Measurements from ENCODE around the gene RTN4.
"Not testable (repeated sequence)": the region's sequence is repeated elsewhere in the genome, so short reads cannot be mapped to it uniquely, and the experiment has no call there.

RTN4 gene

DNA sequence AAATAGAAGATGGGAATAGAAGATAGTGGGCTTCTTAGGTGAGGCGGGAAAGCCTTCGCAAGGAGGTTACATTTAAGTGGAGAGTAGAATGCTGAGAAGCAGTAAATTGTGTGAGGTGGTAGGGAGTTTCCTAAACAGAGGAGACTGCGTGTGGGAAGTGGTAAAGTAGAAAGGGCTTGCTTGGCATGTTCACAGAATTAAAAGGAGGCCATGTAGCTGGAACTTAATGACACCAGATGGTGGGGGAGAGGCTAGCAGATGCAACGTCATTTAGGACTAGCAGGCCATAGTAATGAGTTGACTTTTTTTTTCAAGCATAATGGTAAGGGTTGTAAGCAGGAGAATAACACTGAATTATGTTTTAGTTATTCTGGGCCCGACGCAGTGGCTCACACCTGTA, 13.0 kb upstream of the RTN4 start:
- no peak for DNase-seq

DNA sequence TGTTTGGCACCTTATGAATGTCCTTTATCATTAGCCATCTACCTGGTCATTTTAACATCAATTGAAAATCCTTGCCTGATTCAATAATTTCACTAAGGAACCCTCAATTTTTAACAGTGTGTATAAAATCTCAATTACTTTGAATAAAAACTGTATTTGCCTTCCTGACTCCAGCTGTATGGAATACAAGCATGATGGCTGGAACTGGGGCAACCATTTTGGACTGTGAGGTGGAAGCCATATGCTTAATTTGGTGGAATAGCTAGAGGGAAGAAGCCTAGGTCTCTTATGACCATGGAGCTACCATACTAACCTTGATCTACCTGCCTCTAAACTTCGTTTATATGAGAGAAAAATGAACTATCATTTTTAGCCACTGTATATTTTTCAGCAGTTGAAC, 12.5 kb upstream of the RTN4 start:
- DNase-seq: no peak

DNA sequence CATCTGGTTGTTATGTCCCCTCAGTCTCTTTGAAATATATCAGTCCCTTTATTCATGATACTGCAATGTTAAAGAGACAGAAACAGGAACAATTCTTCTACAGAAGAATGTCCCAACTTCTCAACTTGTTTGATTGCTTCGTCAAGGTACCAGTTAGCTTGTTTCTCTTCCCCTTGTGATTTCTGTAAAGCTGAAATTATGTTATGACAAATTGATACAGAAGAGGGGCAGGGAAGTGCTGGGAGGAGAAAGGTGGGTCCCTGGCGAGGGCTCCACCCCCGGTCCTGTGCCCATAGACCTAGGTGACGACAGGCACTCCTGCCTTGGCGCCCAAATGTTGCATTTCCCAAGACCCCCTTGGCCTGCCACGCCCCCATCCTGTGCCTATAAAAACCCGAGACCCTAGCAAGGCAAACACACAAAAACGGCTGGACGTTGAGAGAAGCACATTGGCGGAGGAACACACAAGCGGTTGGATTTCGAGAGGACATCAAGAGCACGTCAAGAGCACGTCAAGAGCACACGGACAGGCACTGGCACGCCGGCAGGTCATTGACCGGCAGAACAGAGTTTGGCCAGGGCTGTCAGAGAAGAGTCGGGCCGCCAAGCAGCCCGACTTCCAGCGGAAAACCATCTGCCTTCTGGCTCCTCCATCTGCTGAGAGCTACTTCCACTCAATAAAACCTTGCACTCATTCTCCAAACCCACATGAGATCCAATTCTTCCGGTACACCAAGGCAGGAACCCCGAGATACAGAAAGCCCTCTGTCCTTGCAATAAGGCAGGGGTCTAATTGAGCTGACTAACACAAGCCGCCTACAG, 11.5 kb upstream of the RTN4 start:
- no peak for DNase-seq

DNA sequence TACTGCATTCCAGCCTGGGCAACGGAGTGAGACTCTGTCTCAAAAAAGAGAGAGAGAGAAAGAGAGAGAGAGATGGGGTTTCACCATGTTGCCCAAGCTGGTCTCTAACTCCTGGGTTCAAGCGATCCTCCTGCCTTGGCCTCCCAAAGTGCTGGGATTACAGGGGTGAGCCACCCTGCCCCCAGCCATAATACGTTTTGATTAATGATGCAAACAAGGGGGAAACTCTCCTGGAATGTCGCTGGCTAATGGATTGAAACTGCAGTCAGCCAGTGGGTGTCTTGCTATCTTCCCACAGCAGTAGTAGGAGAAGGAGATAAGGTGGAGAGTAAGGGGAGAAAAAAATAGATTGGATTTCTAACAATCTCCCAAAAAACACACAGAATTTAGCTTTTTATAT, 9.5 kb upstream of the RTN4 start:
- no peak for DNase-seq

DNA sequence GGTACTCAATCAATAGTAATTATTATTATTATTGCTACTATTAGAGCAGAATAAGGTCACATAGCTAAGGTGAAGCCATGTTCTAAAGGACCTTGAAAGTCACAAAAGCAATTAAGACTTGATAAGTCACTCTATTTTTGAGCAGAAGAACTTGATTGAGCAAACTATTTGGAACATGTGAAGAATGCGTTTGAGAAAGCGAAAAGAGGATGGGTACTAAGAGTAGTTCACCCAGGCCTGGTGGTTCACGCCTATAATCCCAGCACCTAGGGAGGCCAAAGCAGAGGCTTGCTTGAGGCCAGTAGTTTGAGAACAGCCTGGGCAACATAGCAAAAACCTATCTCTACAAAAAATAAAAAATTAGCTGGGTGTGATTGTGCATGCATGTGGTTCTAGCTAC, 7.2 kb upstream of the RTN4 start:
- no peak for DNase-seq

DNA sequence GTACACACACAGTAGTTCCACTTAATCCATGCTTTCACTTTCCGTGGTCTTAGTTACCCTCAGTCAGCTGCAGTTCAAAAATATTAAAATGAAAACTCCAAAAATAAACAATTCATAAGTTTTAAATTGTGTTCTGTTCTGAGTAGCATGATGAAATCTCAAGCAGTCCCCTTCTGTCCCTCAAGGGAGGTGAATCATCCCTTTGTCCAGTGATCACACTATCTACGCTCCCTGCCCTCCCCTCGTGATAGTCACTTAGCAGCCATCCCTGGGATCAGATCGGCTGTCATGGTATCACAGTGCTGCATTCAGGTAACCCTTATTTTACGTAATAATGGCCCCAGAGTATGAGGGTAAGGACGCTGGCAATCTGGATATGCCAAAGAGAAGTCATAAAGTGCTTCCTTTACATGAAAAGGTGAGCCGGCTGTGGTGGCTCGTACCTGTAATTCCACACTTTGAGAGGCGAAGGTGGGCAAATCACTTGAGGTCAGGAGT, 5.8 kb upstream of the RTN4 start:
- DNase-seq: no peak

DNA sequence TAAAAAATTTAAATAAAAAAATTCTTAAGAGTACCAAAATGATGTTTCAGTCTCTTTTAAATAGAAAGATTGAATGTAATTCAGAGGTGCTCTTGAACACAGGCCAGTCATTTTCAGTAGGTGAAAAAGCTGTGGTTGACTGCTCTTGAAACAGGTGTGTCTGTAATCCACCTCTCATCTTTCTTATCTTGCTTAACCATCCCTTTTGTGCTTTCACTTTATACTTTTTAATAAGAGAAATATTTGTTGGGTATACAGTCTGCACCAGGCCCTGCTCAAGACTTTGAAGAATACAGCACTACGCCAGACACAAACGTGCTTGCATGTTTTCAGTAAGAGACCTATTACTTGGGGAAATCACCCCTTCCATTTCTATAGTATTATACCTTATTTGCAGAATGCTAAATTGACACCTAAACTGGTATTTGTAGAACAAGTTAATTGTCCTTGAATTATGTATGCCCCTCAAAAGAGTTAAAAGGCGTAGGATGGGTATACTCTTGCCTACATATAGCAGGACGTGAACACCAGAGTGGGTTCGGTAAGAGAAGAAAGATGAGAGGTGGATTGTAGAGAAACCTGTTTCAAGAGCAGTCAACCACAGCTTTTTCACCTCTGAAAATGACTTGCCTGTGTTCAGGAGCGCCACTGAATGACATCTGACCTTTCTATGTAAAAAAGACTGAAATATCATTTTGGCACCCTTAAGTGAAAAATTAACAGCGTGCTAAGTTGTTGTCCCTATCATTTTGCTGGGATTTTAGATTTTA, 4.0 kb upstream of the RTN4 start:
- no peak for DNase-seq

DNA sequence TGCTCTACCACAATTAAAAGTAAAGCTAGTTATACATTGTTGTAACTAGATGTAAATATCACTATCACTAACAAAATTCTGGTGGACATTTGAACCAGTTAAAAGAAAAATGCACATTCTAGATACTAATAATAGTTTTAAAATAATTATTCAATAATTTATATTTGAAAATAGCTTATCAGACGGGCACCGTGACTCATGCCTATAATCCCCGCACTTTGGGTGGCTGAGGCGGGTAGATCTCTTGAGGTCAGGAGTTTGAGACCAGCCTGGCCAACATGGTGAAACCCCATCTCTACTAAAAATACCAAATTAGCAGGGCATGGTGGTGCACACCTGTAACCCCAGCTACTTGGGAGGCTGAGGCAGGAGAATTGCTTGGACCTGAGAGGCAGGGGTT, 3.0 kb upstream of the RTN4 start:
- not testable (repeated sequence) for DNase-seq

DNA sequence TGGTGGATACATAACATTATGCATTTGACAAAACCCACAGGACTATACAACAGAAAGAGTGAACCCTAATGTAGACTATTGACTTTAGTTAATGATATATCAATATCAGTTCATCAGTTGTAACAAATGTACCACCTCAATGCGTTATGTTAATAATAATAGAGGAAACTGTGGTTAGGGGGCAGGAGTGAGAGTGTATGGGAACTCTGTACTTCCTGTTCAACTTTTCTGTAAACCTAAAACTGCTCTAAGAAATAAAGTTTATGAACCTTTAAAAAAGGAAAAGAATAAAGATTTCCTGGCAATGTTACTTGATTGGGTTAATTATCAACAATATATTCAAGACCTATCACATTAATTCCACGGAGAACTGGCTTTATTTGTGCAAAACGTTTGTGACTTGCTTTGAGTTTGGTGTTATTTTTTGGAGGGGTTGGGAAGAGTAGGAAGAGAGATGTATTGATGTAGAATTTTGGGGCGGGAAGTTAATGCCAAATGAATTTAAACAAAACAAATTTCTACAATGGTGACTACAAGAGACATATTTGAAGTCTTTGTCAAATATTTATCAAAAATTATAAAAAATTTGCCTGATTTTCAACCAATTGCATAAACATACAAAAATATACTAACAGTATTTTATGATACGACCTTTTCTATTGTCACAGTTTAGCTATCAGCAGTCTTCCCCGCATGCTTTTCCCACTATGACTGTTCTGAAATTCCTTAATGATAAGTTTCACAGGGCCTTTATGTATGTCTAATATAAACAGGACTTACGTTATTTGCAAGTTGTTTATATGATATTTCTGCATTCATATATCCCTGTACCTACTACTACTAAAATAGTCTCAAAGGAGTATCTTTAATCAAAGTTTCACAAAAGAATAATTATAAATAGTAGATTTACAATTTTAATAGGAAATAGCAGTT, 2.1 kb upstream of the RTN4 start:
- no peak for DNase-seq

DNA sequence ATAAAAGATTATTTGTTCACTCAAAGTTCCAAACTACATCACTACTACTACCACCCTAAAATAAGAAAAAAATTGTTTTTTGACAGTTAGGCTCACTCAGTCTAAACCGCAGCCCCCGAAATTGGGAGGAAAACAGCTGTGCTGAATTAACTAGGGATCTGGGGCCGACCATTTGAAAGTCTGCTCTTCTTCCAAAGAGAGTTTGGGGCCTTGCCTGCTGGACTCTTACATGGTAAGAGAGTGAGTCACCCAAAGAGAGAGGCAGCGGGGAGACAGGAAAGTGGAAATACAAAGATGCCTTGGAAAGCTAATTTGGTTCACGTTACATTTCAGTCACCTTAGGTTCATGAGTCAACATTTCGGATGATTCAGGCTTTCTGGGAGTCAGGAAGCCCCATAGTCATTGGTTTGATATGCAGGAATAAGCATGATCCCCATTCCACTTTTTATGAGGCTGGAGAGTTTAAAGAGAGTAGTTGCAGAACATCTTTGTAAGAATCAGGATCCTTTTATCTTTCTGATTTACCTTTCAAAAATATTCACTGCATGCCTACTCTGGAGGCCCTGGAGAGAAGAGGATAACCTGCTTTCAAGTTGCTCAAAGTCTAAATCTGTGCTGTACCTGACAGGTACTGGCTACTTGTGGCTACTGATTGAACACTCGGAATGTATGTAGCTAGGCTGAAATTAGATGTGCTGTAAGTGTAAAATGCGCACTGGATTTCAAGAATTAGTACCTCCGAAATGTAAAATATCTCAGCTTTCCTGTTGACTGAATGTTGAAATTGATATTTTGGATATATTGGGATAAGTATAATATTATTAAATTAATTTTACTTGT, 995 bp upstream of the RTN4 start:
- DNase-seq: peak; percentile 49 to 52

DNA sequence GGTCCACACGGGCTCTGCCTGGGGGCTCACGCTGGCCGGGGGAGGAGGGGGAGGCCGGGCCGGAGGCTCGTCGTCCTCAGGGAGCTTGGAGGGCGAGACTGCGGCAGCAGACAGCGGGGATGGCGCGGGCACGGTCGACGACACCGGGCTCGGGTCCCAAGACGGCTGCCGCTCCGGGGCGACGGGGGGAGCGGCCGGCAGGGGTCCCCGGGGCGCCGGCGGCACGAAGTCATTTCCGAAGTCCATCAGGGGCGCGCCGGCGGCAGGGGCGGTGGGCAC, 491 bp downstream of the RTN4 start:
- no peak for DNase-seq

DNA sequence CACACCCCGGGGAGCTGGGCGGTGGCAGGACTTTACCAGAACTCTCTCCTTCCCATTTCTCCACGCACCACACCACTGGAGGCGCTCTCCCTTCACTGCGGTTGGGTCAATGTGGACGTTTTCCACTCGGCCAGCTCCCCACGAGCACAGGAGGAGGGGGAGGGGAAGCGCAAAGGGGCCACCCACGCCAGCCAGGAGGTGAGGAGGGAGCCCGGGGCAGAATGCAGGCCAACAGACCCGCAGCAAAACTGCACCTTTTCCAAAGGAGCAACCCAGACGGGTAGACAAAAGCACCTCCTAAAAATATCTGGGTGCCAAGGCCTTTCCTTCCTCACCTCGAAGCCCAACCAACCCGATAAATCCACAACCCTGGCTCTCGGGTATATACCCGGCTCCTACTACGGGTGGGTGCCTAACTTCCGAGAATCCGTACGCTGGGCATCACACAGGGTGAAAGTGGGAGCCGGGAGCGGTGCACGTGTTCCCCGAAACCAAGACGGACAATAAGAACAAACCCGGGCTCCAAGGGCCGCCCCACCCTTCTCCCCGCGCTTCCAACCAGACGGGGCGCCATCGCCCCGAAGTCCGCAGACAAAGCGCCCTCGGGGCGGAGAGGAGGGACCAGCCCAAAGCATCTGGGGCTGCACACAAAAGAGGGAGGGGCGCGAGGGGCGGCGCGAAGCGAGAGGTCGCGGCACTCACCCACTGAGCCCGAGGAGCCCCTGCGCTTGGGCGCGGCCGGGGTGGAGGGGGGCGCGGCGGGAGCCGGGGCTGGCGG, 1.0 kb downstream of the RTN4 start:
- peak; percentile 79 for DNase-seq

DNA sequence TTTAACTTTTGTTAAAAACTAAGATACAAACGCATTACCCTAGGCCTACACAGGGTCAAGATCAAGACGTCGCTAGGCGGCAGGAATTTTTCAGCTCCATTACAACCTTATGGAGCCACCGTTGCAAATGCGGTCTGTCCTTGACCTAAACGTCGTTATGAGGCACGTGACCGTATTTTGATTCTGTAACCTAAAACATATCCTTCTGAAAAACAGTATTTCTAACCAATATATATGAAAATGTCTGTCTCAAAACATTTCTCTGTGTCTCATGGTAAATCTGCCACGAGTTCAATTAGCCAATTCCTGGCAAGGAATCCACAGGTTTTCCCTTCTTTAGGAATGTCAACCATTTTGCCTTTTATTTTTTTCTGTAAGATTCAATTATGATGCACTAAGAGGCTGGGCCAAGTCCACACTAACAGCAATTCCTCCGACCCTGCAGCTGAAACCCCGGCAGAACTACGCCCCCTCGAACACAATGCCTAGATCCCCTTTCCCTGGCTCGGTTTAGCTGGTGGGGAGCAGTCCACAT, 1.7 kb downstream of the RTN4 start:
- DNase-seq: no peak

DNA sequence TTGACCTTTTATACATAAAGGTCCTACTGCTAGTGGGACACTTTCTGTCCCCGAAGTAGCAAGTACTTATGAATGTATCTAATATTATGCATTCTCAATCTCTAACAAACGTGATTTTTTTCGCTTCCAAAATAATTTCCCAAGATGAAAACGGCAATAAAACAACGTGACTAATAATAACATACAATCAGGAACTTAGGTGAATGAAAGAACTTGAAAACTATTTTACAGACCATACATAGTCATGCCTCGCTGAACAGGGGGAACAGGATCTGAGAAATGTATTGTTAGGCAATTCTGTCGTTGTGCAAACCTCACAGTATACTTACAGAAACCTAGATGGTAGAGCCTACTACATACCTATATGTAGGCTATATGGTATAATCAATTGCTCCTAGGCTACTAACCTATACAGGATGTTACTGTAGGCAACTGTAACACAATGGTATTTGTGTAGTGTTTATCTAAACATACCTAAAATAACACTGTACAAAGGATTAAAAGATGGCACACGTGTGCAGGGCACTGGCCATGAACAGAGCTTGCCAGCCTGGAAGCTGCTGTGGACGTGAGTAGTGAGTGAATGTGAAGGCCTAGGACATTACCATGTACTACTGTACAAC, 2.5 kb downstream of the RTN4 start:
- no peak for DNase-seq

DNA sequence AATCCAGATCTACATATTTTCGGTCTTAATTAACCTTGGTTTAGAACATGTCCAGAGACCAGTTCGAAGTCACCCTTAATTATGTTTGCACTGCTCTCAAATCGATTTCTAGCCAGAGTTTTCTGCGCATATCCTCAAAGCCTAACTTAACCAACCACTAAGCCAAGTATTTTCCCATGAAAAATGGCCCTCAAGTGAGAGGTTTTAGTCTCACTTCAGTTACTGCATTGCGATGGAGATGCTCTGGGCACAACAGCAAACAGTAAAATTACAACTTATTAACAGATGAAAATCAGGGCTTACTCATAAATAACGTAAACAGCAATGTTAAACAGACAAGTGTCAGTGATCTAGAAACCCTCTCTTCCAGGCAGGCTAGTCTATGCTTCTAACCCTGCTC, 4.5 kb downstream of the RTN4 start:
- no peak for DNase-seq

DNA sequence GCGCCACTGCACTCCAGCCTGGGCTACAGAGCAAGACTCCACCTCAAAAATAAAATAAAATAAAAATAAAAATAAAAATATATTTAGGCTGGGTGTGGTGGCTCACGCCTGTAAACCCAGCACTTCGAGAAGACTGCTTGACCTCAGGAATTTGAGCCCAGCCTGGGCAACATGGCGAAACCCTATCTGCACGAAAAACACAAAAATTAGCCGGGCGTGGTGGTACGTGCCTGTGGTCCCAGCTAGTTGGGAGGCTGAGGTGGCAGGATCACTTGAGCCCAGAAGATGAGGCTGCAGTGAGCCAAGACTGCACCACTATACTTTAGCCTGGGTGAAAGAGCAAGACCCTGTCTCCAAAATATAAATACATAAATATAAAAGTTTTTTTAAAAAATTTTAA, 6.4 kb downstream of the RTN4 start:
- DNase-seq: no peak

DNA sequence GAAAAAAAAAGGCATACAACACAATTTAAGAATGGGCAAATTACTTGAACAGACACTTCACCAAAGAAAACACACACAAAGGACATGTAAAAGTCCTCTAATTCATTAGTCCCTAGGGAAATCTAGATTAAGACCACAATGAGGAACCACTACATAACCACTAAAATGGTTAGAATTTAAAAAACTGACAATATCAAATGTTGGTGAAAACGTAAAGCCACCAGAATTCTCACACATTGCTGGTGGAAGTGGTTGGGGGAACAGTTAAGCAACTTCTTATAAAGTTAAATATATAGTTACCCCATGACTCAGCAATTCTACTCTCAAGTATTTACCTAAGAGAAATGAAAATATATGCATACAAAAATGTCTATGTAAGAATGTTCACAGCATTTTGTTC, 11.8 kb downstream of the RTN4 start:
- DNase-seq: no peak

DNA sequence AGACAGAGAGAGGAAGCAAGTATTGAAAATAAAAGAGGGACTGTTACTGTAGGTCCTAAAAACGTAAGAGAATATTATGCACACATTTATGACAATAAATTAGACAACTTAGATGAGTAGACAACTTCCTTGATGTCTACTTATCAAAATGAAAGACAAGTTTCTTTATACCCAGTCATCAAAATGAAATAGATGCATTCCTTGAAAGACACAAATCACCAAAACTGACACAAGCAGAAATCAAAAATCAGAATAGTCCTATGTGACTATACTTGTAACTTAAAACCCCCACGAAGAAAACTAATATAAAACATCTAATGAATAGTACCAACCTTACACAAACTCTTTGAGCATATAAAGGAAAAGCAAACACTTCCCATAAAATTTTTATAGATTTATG, 14.5 kb downstream of the RTN4 start:
- no peak for DNase-seq

DNA sequence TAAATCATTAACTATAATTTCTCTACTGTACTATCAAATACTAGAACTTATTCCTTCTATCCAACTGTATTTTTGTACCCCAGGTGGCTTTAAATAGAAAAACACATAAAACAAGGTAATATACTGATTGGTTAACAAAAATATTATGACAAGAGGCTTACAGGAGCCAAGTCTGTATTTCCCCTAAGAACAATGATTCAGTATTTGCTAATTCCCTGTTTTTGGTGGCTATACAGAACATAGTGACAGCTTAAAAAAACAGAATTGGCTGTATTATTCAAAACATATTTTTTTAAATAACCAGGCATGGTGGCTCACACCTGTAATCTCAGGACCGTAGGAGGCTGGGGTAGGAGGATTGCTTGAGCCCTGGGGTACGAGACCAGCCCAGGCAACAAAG, 16.3 kb downstream of the RTN4 start:
- no peak for DNase-seq

DNA sequence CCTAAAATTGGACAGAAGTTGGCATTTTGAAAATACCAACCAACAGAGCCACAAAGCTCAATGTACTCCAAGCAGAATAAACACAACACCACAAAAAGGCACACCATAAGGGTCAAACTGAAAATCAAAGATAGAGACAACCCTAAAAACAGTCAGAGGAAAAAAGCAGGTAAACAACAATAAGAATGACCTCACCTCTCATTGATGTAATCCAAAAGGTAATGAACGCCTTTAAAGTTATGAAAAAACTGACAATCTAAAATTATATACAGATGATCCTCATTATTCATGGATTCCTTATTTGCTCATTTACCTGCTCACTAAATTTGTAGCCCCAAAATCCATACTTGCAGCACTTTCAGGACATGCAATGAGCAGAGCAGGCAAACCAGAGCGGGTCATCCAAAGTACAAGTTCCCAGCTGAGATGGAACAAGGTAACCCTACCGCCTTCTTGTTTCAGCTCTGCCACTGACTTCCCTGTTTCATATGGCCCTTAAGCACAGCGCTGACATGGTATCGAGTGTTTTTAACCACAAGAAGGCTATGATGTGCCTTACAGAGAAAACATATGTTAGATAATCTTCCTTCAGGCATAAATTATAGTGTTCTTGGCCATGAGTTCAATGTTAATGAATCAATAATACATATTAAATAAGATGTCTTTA, 17.0 kb downstream of the RTN4 start:
- DNase-seq: no peak

Data from activated T-cell treated with anti-CD3 and anti-CD28 coated beads, Interleukin-2, amount 50 U/mL, for 48 hours (primary cell).